Measurements from ENCODE around the gene PPTC7.
"Not testable (repeated sequence)": the region's sequence is repeated elsewhere in the genome, so short reads cannot be mapped to it uniquely, and the experiment has no call there.

DNA sequence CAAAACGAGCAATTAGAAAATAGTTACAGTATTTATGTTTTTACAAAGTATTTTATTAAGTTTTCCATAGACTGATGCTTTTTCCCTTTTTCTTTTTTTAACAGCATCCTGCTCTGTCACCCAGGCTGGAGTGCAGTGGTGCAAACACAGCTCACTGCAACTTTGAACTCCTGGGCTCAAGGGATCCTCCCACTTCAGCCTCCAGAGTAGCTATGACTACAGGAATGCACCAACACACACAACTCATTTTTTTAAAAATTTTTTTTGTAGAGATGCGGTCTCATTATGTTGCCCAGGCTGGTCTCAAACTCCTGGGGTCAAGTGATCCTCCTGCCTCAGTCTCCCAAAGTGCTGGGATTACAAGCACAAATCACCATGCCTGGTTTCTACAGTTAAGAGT is 24.2 kb downstream of the PPTC7 start:
- TF ChIP-seq EZH2 (IDR thresholded peaks at IDR 0.05; ENCODE audit: insufficient read depth, poor library complexity, severe bottlenecking); EZH2phosphoT487 (IDR thresholded peaks at IDR 0.05; ENCODE audit: insufficient read depth, low read depth): not testable (repeated sequence)
